ENCODE results near the gene STT3A. TPM values are rescaled to one million over a fixed set of nuclear protein-coding genes. Genes with fewer than 3 reads are reported as not detected.
A peak's percentile ranks its signal among the peaks of the same experiment; 100 is the strongest.

Gene STT3A
- total RNA-seq, 1 experiment from 2014 or later, result 169 TPM

- DNase-seq (ENCODE audit: low read depth), result no peak
These were observed 4.1 kb upstream of the STT3A start for GRCh38 chr11:125588505-125588904.

DNA sequence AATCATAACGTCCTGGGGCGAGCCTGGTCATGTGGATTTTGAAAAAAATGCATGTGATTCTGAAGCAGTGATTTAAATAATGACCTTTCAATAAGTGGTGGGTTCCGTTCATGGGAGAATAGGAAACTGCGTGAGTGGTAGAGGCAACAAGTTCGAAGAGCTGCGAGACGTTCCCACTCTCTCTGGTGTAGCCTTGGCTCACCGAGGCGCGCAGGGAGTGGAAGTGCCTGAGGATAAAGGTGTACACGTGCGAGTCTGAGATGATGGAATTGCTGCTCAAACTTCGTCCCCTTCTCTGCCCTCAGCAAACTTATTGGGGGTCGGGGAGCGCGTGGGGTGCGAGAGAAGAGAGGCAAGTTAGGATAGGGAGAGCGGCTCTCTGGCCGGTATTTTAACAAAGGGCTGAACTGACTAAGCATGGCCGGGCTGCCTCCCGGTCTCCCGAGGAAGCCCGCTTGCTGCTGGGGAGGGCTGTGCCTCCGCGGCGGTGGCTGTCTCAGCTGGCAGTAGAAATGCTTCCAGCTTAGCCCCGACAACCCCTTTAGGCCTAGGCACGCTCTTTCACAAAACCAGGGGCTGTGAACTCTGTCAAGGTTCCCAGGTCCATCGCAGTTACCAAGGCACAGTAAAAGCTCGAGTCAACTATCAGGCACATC, 875 bp upstream of the STT3A start:
- DNase-seq (ENCODE audit: low read depth), result peak; percentile 41

DNA sequence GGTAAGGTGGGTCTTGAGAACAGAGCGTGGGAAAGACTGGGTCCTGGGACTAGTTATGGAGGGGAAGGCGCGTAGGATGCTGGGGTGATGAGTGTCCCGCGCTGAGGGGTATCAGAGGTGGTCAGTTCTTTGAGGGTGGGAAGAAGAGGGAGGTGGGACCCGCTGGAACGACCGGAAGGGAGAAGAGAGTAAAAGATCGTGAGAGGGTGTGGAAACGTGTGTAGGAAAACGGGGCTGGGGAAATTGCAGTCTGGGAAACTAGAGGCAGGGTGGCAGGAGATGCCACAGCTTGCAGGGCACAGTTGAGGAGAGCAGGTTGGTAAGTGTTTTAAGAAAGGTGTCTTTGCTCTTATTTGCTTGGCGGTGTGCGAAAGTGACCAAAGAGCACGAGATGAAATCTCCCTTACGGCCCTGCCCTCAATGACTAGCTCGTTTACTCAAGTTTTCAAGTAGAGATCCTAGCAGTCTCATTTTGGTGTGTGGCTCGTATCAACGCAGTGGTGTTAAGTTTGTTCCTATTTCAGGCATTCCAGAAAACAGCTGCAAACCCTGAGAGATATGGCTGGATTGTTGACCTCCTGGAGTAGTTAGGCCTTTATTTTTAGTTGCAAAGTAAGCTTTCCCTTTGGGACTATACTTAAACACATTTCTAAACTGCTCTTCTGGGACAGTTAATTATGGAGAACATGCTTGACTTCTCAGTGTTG, 615 bp downstream of the STT3A start:
- DNase-seq (ENCODE audit: low read depth), result peak; percentile 58

DNA sequence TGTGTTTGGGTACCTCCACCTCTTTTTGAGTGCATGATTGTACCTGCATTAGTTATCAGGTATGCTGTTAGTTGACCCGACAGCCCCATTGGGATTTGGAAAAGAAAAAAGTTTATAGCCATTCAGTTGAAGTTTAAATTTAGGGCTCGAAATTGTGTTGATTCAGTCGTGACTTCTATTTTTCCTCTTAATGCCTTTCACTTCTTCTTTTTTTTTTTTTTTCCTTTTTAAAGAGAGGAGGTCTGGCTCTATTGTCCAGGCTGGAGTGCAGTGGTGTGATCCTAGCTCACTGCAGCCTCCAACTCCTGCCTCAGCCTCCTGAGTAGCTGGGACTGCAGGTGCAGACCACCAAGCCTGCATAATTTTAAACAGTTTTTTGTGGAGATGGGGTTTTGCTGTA, 2.3 kb downstream of the STT3A start:
- no peak for DNase-seq (ENCODE audit: low read depth)

- DNase-seq (ENCODE audit: low read depth), result no peak
These were observed 8.0 kb downstream of the STT3A start for GRCh38 chr11:125600663-125601062.

DNA sequence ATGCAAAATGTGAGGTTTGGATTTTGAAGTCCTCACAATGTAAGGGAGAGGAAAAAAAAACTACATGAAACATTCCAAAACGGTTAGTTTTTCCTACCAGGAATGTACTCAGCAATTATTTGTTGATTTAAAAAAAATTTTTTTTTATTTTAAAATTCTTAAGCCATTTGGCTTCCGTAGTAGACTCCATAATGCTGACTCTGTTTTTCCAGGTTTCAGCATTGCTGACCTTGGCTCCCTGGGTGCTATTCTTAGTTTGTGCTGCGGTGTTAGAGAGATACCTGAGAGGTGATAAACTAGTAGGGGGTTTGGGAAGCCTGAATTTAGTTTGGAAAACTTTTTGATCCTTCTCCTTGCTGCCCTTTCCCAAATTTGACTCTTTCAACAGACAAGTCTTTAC, 10.6 kb downstream of the STT3A start:
- DNase-seq (ENCODE audit: low read depth), result no peak

- no peak for DNase-seq (ENCODE audit: low read depth)
These were observed 12.8 kb downstream of the STT3A start for GRCh38 chr11:125605417-125605816.

GRCh38 chr11:125609545-125609944, 16.9 kb downstream of the STT3A start:
- no peak for DNase-seq (ENCODE audit: low read depth)

DNA sequence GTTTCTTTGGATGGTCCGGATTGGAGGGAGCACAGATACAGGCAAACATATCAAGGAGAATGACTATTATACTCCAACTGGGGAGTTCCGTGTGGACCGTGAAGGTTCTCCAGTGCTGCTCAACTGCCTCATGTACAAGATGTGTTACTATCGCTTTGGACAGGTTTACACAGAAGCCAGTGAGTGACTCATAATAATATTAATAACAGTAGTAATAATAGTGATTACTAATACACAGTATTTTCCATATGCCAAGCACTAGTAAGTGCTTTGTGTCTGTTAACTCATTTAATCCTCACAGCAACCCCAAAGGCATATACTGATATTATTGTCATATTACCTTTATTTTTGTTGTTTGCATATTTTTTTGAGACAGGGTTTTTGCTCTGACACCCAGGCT, 25.7 kb downstream of the STT3A start:
- DNase-seq (ENCODE audit: low read depth), result no peak

DNA sequence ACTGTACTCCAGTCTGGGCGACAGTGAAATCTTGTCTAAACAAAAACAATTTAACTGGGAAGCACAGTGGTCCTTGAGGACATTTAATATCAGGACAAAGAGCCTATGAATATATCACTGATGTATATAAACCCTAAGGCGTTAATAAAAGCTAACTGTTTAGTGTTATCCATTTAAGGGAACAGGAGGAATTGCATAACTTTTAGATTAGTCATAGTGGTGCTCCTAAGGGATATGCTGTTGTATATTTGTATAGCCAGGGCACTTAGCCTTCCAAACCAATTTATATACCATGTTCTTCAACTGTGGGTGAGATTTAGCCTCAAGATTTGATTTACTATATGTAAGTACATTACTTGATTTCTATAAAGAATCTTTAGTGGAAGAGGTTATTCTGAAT, 29.3 kb downstream of the STT3A start:
- DNase-seq (ENCODE audit: low read depth), result no peak

DNA sequence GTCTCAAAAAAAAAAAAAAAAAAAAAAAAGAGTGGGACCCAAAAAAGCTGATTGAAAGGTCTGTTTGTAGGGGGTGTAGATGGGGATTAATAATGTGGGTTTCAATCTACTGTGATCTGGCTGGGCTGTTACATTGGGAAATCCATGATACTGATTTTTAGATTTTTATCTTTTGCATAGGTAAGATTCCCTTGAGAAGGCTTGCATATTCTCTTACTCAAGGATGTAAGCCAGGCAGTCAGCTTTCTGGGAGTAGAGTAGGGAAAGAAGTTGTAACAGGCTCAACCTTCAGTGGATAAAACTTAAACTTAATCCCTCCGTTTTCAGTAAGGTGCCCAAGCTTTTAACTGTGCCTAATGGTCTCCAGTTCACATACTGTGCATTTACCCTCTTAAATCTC, 30.4 kb downstream of the STT3A start:
- no peak for DNase-seq (ENCODE audit: low read depth)

DNA sequence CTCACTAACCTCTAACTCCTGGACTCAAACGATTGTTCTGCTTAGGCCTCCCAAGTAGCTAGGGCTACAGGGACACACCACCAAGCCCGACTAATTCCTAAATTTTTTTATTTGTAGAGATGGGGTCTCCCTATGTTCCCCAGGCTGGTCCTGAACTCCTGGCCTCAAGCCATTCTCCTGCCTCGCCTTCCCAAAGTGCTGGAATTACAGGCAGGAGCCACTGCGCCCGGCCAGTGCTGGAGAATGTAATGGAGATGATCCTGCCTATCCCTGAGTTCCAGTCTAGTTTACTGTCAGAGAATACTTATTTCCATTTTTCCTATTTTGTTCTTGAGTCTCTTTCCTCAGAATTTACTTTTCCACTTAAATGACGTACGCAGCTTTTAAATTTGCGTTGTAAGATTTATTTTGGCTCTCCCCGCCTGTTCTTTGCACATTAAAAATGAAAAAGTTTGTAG, 32.1 kb downstream of the STT3A start, which contains the start of gene CHEK1:
Gene CHEK1 (plus strand): TSS at position 408 of the 458 bp plus-strand sequence. CDS start 1,606 bp downstream, outside the sequence.
- no peak for DNase-seq (ENCODE audit: low read depth)

- no peak for DNase-seq (ENCODE audit: low read depth)
These were observed 32.6 kb downstream of the STT3A start for GRCh38 chr11:125625225-125625629.

DNA sequence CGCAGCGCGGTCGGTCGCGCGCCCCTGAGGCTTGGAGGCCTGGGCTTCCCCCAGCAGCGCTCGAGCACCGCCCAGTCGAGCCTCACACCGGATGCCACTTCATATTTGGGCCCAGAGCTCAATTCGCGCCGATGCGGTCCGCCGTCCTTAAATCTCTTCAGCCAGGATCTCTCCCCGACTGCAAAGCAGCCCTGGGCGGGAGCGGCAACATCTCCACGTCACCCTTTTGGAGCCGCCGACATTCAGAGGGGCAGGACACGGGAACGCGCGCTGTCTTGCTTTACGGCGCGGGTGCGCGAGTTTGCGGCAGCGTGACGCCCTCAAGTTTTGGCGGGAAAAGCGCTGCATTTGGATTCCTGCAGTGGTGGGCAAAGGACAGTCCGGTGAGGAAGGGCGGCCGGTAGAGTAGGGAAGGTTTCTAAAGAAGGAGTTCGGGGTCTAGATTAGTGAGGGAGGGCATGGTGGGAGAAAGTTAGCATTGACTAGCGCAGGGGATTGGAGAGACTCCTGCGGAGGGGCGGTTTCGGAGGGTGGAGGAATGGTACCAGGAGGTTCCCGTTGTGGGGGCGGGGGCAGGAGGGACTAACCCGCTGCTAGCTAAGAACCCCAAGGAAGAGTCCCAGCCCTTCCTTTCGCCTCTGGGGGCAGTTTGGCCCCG, 33.1 kb downstream of the STT3A start:
- DNase-seq (ENCODE audit: low read depth), result peak; percentile 95

GRCh38 chr11:125626288-125626950, 33.8 kb downstream of the STT3A start:
- DNase-seq (ENCODE audit: low read depth), result peak; percentile 92

DNA sequence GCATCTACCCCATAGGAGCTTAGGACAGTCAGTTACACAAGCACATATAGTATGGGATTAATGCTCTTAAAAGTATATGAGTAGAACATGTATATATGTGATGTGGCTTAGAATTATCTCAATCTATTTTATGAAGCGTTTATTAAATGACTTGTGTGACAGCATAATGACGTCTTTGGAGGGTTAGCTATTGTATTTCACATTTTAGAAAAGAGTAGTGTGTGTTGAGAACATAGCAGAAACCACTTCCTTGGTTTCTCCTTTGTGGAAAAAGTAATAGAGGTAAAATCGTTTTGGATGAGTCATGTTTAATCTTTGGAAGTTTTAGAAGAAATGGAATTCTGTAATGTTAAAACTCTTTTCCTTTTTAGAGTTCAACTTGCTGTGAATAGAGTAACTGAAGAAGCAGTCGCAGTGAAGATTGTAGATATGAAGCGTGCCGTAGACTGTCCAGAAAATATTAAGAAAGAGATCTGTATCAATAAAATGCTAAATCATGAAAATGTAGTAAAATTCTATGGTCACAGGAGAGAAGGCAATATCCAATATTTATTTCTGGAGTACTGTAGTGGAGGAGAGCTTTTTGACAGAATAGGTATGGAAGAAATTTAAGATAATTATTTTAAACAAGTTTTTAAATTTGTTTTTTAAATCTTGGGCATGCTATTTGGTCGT, 34.7 kb downstream of the STT3A start:
- DNase-seq (ENCODE audit: low read depth), result no peak

- DNase-seq (ENCODE audit: low read depth), result no peak
These were observed 45.2 kb downstream of the STT3A start for GRCh38 chr11:125637840-125638239.

DNA sequence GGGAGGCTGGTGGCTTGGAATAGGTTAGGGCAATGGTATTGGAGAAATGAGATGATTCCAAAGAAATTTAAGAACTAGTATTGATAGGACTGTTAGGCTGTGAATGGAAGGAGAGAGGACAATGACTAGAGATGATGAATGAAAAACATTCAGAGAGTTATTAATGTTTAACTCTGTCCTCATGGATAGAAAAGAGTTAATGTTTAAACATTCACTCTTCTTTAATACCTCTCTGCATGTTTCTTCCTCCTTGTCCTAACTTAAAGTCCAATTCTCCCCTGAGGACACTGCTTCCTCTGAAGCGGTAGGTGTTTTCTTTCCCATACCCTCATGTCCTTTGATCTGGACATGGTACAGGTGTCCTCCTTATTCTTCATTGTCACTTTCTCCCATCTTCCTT, 45.7 kb downstream of the STT3A start:
- DNase-seq (ENCODE audit: low read depth), result no peak

DNA sequence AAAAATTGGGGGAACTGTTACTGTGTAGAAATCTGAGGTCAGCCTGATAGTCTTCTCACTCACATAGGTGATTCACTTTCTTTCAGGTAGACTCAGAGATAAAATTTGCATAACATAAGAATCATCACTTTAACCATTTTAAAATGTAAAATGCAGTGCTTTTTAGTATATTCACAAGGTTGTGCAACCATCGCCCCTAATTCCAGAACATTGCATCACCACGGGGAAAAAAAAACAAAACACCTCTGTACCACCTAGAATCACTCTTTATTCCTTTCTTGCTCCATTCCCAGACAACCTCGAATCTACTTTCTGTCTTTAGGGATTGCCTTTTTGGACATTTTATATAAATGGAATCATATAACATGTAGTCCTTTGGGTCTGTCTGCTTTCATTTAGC, 53.2 kb downstream of the STT3A start:
- DNase-seq (ENCODE audit: low read depth), result no peak

- DNase-seq (ENCODE audit: low read depth), result no peak
These were observed 57.0 kb downstream of the STT3A start for GRCh38 chr11:125649465-125650166.

GRCh38 chr11:125662689-125663088, 70.0 kb downstream of the STT3A start:
- DNase-seq (ENCODE audit: low read depth), result no peak
